GM21529 (cell line): ENCODE data around the gene TMEM108.

Experiments used
- ATAC-seq: cut with Tn5 transposase; IDR thresholded peaks from one replicate; pipeline ENCODE4 v1.9.1; 2021; ENCODE audit not compliant: unreplicated experiment

The TMEM108 gene

DNA sequence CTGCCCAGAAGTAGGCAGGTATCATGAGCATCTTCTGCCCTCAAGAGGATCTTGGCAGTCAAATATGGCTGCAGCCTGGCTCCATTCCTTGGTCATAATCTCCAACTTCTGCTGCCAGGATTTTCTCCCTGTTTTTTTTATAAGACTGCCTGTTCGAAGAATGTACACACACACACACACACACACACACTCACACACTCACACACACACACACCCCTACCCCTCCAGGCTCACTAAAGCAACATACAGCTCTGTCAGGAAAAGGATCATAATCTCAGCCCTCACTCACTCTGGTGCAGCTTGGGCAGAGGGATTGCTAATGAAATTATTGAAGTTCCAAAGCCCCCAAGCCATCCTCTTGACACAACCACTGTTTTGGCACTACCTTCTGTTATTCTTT lies 232.4 kb downstream of the TMEM108 start:
- ATAC-seq: no peak

DNA sequence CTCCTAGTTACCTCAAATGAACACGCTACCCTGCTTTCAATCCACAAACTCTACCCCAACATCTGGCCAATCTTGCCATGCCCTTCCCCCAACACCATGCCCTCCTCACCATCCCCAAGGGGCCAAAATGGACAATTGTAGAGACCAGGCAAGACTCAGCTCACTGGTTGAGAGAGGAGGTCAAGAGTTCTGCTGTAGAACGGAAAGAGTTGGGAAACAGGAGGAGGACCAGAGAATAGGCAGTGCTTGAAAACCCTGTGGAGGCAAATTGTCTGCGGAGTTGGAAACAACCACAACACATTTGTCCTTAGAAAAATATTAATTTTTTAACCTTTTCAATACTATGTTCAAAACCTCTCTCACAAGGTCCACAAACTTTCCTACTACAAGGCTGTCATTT lies 232.9 kb downstream of the TMEM108 start:
- ATAC-seq: no peak

DNA sequence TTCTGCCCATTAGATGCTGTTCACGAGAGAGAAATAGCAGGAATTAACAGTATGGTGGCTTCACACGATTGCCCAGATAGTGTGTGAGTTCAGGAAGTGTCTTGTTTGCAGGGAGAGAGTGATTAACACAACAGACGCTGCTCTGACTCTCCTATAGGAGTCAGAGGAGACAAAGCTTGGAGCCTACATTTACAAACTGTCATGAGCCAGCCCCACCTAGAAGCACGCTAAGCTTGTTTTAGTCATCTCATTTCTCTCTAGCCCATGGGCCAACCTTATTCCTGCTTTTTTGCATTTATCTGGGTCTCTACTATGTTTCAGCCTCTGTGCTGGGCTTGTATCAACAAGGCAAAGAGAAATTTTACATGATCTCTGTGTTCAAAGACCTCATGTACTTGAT lies 233.3 kb downstream of the TMEM108 start:
- ATAC-seq: no peak

DNA sequence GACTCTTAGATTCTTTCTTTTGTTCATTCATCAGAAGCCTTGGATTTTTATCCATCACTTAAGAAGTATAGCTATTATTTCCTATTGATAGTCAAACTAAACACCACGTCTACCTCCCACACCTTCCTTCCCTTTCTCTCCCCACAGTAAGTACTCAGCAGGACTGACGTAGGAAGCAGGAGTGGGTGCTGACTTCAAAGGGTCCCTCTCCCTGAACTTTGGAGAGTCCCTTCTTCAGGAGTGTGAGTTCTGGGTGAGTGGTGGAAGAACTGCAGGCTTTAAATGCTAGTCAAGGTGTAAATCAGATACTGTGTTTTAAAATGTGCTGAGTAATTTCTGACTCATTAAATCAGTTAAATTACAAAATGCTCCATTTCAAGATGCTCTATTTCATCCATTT lies 235.2 kb downstream of the TMEM108 start:
- ATAC-seq: no peak

DNA sequence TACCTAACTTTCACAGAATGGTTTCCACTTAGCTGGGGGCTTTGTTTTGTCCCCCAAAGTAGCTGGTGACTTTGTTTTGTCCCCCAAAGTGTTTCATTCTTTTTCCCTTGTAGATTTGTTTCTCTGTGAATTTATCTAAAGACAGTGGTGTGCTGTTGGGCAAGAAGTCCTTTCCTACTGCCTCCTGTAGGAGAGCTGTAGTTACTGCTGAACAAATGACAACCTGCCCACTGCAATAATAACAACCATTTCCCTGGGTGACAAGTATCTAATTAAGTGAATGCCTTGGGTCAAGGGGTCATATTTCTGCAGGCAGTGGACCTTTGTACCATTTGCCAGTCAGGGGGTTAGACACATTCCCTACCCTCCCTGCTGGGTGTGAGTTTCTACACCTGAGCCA lies 236.3 kb downstream of the TMEM108 start:
- ATAC-seq: no peak

DNA sequence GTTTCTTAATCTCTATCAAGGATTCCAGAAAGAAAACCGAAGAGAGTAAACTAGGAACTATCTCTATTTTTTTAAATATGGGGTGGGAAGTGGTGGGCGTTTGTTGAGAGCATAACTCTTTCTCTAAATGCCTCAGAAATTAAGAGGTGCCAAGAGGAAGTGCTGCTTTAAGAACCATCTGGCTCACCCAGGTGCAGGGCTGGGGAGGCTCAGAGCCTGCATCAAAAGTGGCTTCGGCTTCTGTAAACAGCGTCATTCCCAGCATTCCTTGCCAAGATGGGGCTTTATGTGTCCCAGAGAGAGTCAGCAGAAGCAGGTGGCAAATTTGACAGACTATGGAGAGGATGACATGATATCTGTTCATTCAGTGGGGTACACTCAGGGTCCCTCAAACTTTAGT lies 238.4 kb downstream of the TMEM108 start:
- no peak for ATAC-seq

DNA sequence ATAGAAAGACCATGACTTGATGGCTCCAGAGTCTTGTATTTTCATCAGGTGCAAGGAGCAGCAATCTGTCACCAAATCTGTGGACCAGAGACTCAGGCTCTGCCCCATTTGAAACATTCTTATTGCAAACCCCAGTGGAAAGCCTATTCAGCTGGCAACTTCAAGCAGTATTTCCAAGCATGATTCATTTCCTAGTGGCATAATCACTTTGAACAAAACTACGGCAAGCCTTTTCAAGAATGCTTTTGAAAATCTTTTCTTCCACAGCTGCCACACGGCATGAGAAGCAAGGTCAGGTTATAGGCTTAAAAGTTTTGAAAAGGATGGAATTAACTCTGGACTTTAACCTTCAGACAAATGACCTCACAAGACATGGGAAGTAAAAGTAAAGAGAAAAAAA lies 239.6 kb downstream of the TMEM108 start:
- no peak for ATAC-seq

GRCh38 chr3:133278260-133279043 lies 240.3 kb downstream of the TMEM108 start:
- ATAC-seq: no peak

DNA sequence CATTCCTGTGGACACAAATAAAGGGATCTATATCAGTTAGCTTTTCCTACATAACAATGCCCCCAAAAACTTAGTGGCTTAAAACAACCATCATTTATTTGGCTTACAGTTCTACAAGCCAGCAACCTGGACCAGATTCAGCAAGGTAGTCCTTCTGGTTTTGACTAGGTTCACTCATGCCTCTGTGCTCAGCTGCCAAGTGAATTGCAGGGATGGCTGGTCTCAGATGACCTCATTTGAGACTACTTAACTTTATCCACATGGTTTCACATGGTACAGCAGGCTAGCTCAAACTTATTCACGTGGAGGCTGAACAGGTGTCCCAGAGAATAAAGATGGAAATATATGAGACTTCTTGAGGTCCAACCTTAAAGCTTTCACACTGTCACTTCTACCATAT lies 242.4 kb downstream of the TMEM108 start:
- ATAC-seq: no peak

GRCh38 chr3:133282236-133282635 lies 244.0 kb downstream of the TMEM108 start:
- ATAC-seq: no peak

DNA sequence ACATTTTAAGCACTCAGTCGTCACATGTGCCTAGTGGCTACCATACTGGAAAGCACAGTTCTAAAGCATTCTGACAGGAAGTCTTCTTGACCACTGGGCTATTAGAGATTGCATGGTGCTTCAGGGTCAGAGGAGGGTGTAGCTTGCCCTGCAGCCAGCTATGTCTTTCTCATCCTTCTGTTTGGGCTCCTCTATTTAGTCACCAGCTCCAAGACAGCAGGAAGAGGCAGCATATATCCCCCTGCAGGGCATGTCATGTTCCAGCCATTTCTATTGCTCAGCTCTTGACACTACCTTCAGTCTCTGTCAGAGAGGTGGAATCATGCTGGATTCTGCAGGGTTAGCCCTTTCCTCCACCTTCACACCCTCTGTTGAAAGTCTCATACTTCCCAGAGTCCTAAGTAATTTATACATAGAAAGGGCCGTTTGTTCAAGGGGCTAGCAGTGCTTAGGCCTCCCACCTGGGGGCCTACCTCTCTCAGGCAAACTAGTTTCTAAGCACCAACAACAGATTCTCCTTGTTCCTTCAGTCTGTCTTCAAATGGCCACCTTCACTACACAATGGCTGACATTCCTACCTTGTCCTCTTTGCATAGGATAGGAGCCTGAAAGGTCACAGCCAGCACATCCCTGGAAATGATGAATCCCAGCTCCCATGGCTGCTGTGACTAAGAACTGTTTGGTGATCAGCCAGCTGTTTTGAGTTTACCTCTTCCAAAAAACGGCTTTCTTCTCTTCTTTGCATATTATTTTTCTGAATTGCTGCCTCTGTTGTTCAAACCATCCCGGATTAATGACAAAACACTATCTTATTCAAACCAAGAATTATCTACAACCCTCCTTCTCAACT lies 246.0 kb downstream of the TMEM108 start:
- no peak for ATAC-seq

- no peak for ATAC-seq
These were observed 251.1 kb downstream of the TMEM108 start for GRCh38 chr3:133289322-133289721.

DNA sequence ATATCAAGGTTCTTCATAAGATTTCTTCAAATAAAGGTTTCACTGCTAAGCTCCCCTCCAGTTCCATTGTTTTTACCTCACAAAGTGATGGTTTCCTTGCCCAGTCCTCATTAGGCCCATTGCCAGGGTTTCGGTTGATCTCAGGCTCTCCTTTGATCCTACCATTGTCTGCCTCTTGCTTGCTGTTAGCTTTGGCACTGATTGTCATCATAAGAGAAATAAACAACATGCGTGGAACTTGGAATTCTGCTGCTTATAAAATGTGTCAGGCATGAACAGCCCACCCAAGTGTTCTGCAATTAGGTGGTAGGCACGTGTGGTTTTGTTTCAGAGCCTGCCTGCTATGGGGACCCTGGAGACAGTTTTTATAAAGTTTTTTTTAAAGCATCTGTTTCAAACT lies 254.1 kb downstream of the TMEM108 start:
- ATAC-seq: no peak

GRCh38 chr3:133293397-133294110 lies 255.4 kb downstream of the TMEM108 start:
- no peak for ATAC-seq

GRCh38 chr3:133294253-133294652 lies 256.1 kb downstream of the TMEM108 start:
- no peak for ATAC-seq

- peak; percentile 76 for ATAC-seq
These were observed 257.2 kb downstream of the TMEM108 start for GRCh38 chr3:133295199-133295901.

GRCh38 chr3:133295944-133296917 lies 258.0 kb downstream of the TMEM108 start:
- no peak for ATAC-seq

DNA sequence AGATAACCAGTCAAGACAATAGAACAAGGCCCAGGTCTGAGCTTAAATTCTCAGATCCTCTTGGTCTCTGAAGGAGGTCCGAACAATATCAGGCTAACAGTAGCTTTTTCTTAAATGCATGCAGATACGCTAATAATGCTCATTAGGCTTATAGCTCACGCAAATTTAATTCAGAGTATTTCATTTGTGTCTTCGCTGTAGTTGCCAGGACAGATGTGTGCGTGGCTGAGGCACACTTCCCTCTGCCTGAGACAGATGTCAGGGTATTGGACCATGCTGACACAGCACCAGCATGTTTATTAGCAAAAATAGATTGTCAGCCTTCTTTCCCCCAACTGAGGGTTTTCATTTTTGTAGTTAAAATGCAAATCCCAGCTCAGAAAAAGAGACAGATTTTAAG lies 258.8 kb downstream of the TMEM108 start:
- no peak for ATAC-seq

- ATAC-seq: no peak
These were observed 261.9 kb downstream of the TMEM108 start for GRCh38 chr3:133300102-133300501.

GRCh38 chr3:133301194-133301593 lies 263.0 kb downstream of the TMEM108 start:
- no peak for ATAC-seq
